GM18951 (cell line): ENCODE measurements around the gene ADCY4.
"Not testable (repeated sequence)": the region's sequence is repeated elsewhere in the genome, so short reads cannot be mapped to it uniquely, and the experiment has no call there.

Source experiments
- POLR2A ChIP-seq: IDR thresholded peaks from 4 replicates; pipeline ENCODE4 v1.6.1; 2011; ENCODE audit warnings: mild to moderate bottlenecking; ENCODE audit not compliant: insufficient read length, insufficient read depth; ENCODE audit errors: extremely low read depth
- in situ Hi-C: fragments of 300-500 bp; cut with MboI; formaldehyde crosslinking; loops from one replicate; pipeline ENCODE4 v1.12.0; 2022; ENCODE audit warnings: low sequenced_read_pairs, mixed read lengths, inconsistent platforms; ENCODE audit not compliant: unreplicated experiment

The ADCY4 gene

GRCh38 chr14:24338843-24339242 lies 4.0 kb upstream of the ADCY4 start:
- in situ Hi-C loops = loop anchor here (10.0 kb wide), 1 partner anchor 96 kb away; no protein-coding TSS in a partner anchor

GRCh38 chr14:24337824-24338175 lies 2.9 kb upstream of the ADCY4 start:
- in situ Hi-C loops = loop anchor here (10.0 kb wide), 1 partner anchor 97 kb away; no protein-coding TSS in a partner anchor
- no peak for TF ChIP-seq POLR2A

More at GRCh38 chr14:24338843-24339242, 4.0 kb upstream of the ADCY4 start:
- no peak for TF ChIP-seq POLR2A

GRCh38 chr14:24337144-24337823 lies 2.4 kb upstream of the ADCY4 start:
- in situ Hi-C loops = loop anchor here (10.0 kb wide), 1 partner anchor 98 kb away; no protein-coding TSS in a partner anchor
- TF ChIP-seq POLR2A = no peak

GRCh38 chr14:24335461-24336171 lies 745 bp upstream of the ADCY4 start:
- TF ChIP-seq POLR2A = no peak
- in situ Hi-C loops = loop anchor here (10.0 kb wide), 1 partner anchor 99 kb away; no protein-coding TSS in a partner anchor

- in situ Hi-C loops = loop anchor here (10.0 kb wide), 1 partner anchor 102 kb away; no protein-coding TSS in a partner anchor
- no peak for TF ChIP-seq POLR2A
These were observed 2.4 kb downstream of the ADCY4 start for GRCh38 chr14:24332268-24332993.

GRCh38 chr14:24331731-24332267 lies 3.1 kb downstream of the ADCY4 start:
- no peak for TF ChIP-seq POLR2A
- in situ Hi-C loops = loop anchor here (10.0 kb wide), 1 partner anchor 103 kb away; no protein-coding TSS in a partner anchor

- TF ChIP-seq POLR2A = no peak
- in situ Hi-C loops = loop anchor here (10.0 kb wide), 1 partner anchor 104 kb away; no protein-coding TSS in a partner anchor
These were observed 3.7 kb downstream of the ADCY4 start for GRCh38 chr14:24330973-24331674.

- no peak for TF ChIP-seq POLR2A
- in situ Hi-C loops = loop anchor here (10.0 kb wide), 1 partner anchor 105 kb away; no protein-coding TSS in a partner anchor
These were observed 5.1 kb downstream of the ADCY4 start for GRCh38 chr14:24329736-24330135.

GRCh38 chr14:24329073-24329663 lies 5.7 kb downstream of the ADCY4 start:
- in situ Hi-C loops = no loop called here
- TF ChIP-seq POLR2A = no peak

GRCh38 chr14:24327914-24328313 lies 7.0 kb downstream of the ADCY4 start:
- in situ Hi-C loops = not testable (repeated sequence)

GRCh38 chr14:24327303-24327702 lies 7.6 kb downstream of the ADCY4 start:
- in situ Hi-C loops = no loop called here
- TF ChIP-seq POLR2A = no peak

- TF ChIP-seq POLR2A = no peak
- in situ Hi-C loops = no loop called here
These were observed 8.9 kb downstream of the ADCY4 start for GRCh38 chr14:24325963-24326362.
